ENCODE data around the gene F3.
"Not testable (repeated sequence)": the region's sequence is repeated elsewhere in the genome, so short reads cannot be mapped to it uniquely, and the experiment has no call there.

The F3 gene

DNA sequence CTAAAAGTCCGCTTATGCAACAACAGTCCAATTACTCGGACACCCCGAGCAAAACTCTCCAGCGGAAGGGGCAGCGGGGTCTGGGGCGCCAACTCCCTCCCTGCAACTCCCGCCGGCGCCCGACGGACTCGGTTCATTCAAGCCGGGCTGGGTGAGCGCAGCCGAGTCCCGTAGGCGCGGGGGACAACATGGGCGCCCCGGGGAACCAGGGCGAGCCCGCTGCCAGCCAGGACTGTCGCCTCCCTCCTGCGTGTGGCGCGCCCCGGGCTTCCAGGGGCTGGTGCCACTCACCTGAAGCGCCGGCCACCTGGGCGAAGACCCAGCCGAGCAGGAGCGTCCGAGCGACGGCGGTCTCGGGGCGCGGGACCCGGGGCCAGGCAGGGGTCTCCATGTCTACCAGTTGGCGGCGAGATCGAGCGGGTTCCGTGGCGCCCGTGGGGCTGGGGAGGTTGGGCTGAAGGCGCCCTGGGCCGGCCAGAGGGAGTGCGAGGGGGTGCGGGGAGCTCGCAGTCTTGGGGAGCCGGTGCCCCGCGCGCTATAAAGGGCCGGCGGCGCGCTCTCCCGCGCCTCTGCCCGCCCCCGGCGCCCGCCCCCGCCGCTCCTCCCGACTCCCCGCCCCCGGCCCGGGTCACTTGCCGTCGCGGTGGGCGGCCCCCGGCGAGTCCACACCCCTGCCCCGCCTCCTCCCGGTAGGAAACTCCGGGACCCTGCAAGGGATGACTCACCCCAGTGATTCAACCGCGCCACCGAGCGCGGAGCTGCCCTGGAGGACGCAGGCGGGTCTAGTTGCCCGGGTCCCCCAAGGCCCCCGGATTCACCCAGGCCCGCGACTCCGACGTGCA lies at the start of gene F3:
Gene F3, minus strand, starts transcription at position 514 of the 842 bp plus-strand sequence. Its CDS starts 123 bp downstream, at position 391.
- peak; percentile 79 to 90 for DNase-seq

DNA sequence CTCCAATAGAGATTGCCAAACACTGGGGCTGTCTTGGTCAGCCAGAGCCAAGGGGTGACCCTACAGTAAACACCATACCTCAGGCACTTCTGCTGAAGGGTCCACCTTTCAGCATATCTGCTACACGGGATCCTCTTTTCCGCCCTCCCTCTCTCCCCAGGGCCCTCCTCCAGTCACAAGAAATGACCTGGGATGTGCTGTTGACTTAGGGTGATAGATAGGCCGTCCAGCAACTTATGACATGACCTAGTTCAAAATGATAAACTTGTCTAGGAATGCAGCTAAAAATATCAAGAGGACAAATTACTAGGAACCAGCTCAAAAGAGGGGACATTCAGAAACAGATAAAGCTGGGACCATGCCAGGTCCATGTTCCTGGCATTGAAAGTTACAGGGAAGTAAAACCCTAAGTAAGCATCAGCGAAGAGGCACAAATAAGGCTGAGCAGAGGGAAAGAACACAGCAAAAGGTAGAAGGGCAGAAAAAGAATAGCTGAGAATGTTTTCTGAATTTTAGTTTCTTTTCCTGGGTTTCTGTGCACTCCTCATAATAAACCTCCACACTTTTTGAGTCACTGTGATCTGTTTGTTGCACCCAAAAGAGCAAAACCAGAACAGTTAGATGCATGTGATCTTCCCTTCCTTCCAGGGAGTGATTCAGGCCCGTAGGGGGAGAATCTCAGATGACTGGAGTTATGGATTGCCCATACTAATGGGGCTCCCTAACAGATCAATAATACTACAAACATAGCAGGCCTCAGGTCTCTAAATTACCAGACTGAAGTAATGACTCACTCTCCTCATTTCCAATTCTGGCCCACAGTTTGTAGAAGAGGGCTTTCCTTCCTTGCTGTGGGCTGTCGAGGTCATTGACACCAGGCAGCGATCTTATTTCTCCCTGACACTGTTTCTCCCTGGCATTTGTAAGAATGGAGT lies 48.9 kb upstream of the F3 start:
- DNase-seq: no peak

DNA sequence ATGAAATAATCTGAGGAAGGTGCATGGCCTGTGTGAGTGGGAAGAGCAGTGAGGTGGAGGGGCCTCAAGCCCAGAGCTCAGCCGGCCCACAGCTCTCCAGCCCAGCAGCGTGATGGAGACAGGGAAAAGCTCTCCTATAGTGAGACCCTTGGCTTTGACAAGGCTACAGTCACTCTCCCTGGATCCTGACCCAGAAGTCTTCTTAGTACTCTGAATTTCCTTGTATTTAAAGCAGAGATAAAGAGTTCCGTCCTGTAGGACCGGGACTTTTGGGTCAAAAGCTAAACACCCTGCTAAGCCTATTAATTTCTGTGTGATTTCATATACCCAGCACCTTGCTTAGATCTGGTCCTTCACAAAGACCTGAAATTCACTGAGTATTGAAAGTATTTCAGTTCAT lies 48.2 kb upstream of the F3 start:
- no peak for DNase-seq

DNA sequence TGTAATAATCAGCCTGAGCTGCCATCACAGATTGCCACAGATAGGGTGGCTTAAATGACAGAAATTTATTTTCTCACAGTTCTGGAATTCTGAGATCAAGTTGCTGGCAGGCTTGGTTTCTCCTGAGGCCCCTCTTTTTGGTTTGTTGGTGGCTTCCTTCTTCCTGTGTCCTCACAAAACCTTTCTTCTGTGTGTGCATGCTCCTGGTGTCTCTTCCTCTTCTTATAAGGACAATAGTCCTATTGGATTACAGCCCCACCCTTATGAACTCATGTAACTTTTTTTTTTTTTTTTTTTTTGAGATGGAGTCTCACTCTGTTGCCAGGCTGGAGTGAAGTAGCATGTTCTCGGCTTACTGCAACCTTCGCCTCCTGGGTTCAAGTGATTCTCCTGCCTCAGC lies 41.0 kb upstream of the F3 start:
- DNase-seq: no peak

DNA sequence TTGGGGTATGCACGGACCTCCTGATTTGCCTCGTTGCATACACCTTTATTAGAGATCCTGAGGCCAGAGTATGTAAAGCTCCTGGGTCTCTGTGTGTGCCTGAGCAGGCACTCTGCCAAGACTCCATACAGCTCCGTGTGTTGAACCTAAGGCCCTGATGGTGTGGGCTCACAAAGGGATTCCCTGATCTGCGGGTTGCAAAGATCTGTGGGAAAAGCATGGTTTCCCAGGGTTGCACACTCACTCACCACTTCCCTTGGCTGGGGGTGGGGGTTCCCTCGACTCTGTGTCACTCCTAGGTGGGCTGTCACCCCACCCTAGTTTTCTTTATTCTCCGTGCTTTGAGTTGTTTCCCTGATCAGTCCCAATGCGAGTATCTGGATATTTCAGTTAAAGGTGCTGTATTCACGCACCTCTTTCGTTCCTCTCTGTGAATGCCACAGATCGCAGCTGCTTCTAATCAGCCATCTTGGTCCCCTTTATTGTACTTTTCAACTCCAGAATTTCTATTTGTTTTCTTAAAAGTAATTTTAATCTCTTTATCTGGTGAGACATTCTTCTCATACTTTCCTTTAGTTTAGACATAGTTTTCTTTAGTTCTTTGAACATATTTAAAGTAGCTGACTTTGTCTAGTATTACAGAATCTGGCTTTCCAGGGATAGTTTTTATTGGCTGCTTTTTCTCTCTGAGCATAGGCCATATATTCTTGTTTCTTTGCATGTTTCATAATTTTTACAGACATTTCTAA lies 39.0 kb upstream of the F3 start:
- peak; percentile 23 to 58 for DNase-seq

DNA sequence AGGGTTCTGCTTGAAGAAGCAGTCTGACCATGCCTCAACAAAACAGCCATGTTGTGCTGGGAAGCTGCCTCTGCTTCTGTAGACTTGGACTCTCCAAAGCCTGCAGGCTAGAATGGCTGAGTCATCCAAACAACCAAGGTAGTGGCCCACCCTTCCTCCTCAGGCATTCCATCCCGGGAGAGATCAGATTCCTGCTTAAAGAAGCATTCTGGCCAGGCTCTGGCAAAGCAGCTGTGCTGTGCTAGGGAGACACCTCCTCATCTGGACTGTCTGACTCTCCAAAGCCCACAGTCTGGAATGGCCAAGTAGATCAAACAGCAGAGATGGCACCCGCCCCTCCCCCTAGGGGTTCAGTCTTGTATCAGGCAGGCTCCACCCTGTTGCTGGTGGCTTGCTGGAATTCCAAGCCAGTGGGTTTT lies 38.3 kb upstream of the F3 start:
- peak; percentile 34 to 51 for DNase-seq

DNA sequence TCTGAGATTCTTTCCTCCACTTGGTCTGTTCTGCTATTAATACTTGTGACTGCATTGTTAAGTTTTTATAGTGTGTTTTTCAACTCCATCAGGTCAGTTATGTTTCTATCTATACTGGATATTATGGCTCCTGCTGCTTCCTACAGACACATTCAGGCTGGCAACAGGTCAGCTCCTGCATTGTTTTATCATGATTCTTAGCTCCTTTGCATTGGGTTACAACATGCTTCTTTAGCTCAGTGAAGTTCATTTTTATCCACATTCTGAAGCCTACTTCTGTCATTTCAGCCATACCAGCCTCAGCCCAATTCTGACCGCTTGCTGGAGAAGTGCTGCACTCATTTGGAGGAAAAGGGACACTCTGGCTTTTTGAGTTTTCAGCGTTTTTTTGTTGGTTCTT lies 37.3 kb upstream of the F3 start:
- DNase-seq: no peak

DNA sequence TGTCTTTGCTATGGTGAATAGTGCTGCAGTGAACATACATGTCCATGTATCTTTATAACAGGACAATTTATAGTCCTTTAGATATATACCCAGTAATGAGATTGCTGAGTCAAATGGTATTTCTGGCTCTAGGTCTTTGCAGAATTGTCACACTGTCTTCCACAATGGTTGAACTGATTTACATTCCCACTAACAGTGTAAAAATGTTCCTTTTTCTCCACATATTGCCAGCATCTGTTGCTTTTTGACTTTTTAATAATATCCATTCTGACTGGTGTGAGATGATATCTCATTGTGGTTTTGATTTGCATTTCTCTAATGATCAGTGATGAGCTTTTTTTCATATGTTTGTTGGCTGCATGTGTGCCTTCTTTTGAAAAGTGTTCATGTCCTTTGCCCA lies 32.4 kb upstream of the F3 start:
- DNase-seq: not testable (repeated sequence)

DNA sequence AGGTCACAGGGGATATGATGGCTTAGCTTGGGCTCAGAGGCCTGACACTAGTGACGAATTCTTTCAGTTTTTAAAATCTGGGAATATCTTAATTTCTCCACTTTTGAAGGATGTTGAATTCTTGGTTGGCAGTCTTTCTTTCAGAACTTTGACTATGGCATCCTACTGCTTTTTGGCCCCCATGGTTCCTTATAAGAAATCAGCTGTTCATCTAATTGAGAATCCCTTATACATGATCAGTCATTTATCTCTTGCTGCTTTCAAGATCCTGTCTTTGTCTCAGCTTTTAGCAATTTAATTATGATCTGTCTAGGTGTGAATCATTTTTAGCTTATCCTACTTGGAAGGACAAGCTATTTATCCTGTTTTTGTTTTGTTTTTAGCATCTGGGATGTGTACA lies 31.2 kb upstream of the F3 start:
- no peak for DNase-seq

DNA sequence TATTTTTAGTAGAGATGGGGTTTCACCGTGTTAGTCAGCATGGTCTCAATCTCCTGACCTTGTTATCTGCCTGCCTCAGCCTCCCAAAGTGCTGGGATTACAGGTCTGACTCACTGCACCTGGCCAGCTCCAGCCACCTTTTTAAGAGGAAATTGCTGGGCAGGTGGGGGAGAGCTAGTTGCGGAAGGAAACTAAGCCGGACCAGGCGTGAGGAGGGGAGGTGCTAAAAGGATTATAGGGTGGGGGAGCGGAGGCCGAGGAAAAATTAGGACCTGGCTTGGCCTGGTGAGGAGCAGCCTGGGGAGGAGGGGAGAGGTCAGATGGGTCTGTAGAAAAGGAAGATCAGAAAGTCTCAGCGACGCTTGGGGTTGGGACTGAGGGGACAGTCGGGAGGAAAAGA lies 29.4 kb upstream of the F3 start:
- DNase-seq: not testable (repeated sequence)

DNA sequence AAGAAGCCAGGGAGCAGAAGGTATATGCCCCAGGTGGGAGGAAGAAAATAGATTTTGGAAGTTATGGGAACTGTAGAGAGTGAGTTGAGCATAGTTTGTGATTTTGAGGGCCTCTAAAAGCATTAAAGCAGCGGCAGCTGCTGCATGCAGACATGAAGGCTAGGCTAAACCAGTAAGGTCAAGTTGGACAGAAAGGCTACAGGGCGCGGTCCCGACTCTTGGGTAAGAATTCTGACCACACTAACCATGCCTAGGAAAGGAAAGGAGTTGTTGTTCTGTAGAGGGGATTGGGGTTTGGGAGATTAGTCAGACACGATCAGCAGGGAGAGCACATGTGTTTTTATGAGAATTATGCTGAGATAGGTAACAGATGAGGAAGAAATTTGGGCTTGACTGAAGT lies 27.2 kb upstream of the F3 start:
- not testable (repeated sequence) for DNase-seq

DNA sequence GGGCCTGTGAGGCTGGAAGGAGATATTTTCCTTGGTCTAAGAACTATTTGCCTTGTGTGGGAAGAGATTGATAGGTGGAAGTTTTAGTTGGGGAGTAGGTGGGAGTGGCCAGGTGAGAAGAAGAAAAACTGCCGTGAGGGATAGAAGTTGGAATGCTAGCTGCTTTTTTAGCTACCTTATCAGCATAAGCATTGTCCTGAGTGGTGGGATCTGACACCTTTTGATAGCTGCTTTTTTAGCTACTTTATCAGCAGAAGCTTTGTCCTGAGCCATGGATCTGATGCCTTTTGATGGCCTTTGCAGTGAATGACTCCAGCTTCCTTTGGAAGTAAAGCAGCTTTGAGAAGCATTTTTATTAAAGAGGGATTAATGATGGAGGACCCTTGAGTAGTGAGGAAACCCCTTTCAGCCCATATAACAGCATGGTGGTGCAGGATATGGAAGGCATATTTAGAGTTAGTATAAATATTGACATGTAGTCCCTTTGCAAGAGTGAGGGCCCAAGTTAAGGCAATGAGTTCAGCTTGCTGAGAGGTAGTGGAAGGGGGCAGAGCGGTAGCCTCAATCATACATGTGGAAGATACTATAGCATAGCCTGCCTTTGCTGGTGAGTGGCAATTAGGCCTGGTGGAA lies 26.5 kb upstream of the F3 start:
- not testable (repeated sequence) for DNase-seq

DNA sequence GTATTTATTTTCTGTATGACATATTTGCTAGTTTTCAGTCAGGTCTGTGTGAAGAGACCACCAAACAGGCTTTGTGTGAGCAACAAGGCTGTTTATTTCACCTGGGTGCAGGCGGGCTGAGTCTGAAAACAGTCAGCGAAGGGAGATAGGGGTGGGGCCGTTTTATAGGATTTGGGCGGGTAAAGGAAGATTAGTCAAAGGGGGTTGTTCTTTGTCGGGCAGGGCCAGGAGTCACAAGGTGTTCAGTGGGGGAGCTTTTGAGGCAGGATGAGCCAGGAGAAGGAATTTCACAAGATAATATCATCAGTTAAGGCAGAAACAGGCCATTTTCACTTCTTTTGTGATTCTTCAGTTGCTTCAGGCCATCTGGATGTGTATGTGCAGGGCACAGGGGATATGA lies 24.9 kb upstream of the F3 start:
- not testable (repeated sequence) for DNase-seq

DNA sequence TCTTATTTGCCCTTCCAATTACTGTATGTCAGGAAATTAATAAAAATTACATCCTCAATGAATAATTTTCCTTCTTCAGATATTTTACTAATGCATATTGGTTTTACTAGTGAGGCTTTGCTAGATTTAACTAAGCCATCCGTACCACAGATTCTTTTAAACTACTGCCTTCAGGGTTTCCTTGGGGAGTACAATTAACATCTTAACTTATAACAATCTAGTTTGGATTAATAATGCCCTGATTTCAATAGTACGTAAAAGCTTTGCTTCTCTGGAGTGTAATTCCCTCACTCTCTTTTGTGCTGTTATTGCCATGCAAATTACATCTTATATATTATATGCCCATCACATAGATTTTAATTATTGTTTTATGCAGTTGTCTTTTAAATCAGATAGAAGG lies 24.3 kb upstream of the F3 start:
- DNase-seq: no peak

DNA sequence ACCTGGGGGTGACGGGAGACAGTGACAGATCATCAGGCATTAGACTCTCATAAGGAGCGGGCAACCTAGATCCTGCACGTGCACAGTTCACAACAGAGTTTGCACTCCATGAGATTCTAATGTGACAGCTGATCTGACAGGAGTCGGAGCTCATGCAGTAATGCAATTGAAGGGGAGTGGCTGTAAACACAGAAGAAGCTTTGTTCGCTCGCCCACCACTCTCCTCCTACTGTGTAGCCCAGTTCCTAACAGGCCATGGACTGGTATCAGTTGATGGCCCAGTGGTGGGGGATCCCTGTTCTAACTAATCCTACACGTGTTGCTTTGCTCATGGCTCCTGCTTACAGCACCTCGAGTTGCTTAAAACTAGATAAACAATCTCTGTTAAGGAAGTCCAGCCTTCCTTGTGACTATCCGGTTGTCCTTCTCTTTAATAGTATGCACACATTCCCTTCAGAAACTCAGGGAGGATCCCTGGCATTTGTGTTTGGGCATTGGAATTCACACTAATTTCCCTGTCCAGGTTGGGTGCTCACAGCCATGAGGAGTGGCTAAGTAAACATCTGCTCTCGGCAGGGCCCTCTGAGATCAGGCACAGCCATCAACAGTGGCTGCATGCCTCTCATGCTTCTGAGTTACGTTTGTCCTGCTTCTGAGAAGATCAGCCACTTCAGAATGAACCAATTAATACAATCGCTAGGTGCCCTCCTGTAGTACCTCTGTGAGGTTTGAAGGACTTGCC lies 21.1 kb upstream of the F3 start:
- DNase-seq: no peak

DNA sequence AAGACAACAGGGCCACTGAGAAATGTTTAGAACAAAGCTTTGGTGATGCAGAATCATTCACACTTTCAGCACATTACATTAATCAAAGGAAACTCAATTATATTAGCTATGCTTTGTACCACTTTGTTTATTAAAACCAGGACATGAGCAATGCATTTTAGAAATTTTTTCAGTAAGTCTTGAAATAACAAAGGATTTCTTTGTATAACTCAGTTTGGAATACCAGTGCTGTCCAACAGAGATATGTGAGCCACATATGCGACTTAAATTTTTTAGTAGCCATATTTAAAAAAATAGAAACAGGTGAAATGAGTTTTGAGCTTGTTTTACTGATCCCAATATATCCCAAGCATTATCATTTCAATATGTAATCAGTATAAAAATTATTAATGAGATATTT lies 18.8 kb upstream of the F3 start:
- no peak for DNase-seq

DNA sequence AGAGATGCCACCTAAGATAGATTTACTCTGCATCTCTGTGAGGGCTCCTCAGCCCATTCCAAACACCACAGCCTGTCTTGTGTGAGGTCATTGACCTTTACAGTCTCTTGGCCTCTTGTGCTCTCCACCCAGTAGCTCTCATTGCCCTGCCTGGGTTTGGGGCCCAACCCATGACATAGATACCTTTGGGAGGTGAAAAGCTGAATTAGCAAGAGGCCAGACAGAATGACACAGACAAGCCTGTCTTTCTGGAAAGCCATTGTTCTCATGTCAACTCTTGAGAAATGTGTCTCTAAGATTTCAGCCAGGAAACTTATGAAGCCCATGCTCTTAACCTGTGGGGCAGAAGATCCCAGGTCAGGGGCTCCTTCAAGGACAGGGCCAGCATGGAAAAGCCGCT lies 18.4 kb upstream of the F3 start:
- DNase-seq: no peak

DNA sequence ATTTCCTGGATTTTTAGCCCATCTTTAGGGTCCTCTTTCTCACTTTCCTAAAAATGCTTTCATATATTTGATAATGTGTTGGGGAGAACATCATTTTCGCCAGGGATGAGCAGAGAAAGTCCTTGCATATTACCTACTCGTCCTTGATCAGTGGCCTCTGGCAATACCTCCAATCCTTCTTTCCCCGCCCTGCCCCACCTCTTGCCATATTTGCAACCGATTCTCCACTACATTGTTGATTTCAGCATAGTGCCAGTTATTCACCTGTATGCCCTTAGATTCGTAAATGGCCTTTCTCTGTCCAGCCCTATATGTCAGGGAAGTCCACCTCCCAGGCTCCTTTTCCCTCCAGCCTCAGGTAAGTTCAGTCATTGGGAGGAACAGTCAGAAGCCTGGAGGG lies 13.5 kb upstream of the F3 start:
- DNase-seq: no peak

DNA sequence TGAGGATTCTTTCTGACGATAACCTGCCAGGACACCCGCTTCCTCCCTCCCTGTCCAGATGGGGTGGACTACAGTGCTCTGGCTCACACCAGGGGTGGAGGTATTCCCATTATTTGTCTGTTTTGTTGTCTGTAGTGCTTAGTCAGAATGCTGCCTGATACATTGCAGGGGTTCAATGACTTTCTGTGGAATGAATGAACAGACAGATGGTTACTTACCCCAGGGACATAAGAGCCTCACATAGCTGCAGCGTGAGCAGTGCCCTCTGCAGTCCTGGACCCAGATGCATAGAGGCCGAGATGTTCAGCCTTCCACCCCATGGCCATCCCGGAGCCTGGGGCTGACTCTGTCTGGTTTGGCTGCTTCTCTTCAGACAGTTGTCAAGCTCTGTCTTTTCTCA lies 13.0 kb upstream of the F3 start:
- no peak for DNase-seq

DNA sequence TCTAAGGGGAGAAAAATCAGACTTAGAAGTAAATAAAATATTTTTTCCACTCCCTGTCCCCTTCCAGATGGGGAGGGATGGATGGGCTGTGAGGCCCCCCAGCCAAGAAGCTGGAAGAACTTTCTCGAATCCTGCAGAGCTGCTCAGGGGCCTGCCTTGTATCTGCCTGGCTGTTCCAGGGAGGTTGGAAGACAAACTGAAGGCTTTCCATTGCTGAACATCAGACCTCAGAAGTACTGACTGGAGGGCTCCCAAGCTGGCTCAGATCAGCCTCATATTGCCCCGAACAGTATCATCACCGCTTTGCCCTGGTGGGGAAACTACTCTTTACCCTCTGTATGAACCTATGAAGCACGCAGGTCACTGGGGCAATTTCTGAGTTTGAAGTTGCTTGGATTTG lies 12.4 kb upstream of the F3 start:
- no peak for DNase-seq

DNA sequence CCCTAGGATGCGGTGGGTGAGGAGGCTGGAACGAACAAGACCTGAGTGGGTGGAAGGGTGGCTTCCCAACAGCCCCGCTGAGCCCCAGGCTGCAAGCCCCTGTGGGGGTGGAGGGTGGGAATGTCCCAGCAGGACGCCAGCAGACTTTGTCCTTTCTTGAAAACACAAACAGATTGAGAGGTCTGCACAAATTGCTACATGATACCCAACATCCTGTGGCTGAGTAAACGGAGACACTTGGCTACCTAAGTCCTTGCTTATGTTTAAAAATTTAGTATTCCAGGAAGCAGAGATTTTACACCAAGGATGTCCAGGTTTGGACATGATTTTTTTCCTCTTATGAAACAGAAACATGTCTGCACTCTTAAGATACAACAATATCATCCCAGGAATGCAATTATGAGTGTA lies 11.8 kb upstream of the F3 start:
- DNase-seq: no peak

DNA sequence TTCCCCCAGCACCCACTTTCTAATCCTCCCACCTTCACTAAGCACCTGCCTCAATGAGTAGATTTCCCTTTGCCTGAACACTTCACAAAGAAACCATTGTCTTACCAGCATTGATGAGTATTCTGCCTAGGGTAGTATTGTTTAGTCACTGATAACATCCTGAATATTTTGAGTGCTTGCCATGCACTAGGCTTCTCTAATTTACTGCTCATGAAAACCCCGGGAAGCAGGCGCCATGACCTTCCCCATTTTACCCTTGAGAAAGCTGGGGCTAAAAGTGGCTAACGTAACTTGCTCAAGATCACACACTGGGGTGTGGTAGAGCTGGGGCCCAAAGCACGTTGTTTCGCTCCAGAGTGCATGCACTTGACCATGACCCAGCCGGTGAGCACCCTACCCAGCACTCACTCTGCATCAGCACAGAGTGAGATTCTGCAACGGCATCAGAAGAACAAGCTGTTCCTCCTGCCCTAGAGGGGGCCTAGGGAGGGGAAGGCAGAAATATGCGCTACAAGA lies 10.6 kb upstream of the F3 start:
- peak; percentile 31 to 35 for DNase-seq
